ENCODE results near the gene SPACA6.
"Not testable (repeated sequence)": the region's sequence is repeated elsewhere in the genome, so short reads cannot be mapped to it uniquely, and the experiment has no call there.

The SPACA6 gene, protein sequence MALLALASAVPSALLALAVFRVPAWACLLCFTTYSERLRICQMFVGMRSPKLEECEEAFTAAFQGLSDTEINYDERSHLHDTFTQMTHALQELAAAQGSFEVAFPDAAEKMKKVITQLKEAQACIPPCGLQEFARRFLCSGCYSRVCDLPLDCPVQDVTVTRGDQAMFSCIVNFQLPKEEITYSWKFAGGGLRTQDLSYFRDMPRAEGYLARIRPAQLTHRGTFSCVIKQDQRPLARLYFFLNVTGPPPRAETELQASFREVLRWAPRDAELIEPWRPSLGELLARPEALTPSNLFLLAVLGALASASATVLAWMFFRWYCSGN

GRCh38 chr19:51693260-51693659 is at the start of gene SPACA6:
Gene SPACA6 (plus strand): TSS chr19:51693330. CDS start chr19:51693527, 197 bp downstream.
- no peak for DNase-seq

DNA sequence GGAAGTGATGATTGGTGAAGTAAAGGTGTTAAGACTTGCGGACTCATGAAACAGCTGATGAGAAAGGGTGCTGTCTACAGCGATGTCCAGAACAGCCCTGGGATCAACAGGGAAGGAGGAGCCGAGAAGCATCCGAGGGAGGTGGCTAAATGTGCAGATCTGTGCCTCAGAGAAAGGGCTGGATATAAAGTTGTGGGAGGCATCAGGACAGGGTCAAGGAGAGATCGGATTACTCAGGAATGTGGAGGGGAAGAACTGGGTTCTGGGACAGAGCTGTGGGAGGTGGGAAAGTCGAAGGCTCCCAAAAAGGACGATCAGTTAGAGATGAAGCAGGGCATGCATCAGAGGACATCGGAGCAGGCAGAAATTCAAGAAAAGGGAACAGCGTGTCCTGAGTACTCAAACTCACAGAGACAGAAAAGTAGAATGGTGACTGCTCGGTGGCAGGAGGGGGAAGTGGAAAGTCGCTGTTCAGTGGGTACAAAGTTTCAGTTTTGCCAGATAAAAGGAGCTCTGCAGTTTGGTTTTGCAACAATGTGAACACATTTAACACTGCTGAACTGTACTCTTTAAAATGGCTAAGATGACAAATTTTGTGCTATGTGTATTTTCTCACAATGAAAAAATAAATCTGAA is 48.4 kb upstream of the SPACA6 start:
- DNase-seq, result no peak

GRCh38 chr19:51646730-51647129 is 46.4 kb upstream of the SPACA6 start, which contains the start of gene SIGLEC14:
Gene SIGLEC14 (minus strand): TSS chr19:51646825. CDS start chr19:51646759, 66 bp downstream.
- peak; percentile 39 for DNase-seq

DNA sequence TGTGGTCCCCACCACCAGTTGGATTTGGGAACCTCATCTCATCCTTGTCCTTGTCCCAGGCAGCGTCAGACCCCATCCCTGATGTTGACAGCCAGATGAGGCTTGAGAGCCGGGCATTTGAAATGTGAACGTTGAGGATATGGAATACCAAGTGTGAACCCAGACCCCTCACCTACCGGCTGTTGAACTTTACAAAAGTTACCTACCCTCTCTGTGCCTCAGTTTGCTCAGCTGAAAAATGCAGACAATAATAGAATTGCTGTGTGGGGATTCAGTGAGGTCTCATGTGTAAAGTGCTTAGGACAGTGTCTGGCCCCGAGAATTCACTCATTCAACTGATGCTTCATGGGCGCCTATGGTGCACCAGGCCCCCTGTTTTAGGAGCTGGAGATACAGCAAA is 45.8 kb upstream of the SPACA6 start:
- DNase-seq, result no peak

- no peak for DNase-seq
Observed at GRCh38 chr19:51651216-51651846, 41.8 kb upstream of the SPACA6 start.

GRCh38 chr19:51652266-51652665 is 40.9 kb upstream of the SPACA6 start:
- DNase-seq, result no peak

GRCh38 chr19:51653162-51653561 is 40.0 kb upstream of the SPACA6 start:
- no peak for DNase-seq

- DNase-seq, result no peak
Observed at GRCh38 chr19:51654783-51655182, 38.3 kb upstream of the SPACA6 start.

DNA sequence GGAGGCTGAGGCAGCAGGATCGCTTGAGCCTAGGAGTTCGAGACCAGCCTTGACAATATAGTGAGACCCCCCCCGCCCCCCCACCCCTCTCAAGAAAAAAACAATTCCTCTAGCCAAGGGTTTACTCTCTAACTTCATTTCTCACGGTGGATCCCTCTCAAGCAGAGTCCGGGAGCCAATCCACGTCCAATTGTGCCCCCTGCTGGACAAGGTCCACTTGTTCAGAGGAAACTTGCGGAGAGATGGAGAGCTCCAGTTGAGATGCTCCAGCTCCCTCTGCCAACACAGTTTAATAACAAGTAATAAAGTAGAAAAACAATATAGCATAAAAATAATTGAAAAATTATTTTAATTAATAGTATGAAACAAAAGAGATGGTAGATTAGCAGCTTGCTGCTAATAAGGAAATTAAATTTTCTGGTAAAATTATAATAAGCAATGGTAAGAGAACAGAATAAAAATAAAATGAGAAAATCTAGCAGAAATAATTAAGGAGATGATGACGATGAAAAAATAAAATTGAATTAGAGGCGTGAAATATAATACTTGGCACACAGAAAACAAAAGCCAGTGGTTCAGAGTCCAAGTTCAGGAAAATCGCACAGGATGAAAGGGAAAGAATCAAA is 32.0 kb upstream of the SPACA6 start:
- DNase-seq, result peak; percentile 57

- DNase-seq, result no peak
Observed at GRCh38 chr19:51663650-51664049, 29.5 kb upstream of the SPACA6 start.

- DNase-seq, result no peak
Observed at GRCh38 chr19:51664131-51664530, 29.0 kb upstream of the SPACA6 start.

- DNase-seq, result no peak
Observed at GRCh38 chr19:51664997-51665396, 28.1 kb upstream of the SPACA6 start.

DNA sequence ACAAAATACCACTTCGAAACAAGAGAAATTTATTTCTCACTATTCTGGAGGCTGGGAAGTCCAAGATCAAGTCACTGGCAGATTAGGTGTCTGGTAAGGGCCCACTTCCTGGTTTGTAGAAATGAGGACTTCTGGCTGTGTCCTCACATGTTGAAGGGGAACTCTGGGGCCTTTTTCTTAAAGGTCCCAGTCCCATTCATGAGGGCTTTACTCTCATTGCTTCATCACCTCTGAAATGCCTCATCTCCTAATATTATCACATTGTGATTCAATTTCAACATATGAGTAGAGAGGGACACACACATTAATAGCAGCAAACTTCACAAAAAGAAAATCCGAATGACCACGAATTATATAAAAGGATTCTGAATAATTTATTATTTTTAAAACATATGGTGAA is 24.9 kb upstream of the SPACA6 start:
- DNase-seq, result no peak

DNA sequence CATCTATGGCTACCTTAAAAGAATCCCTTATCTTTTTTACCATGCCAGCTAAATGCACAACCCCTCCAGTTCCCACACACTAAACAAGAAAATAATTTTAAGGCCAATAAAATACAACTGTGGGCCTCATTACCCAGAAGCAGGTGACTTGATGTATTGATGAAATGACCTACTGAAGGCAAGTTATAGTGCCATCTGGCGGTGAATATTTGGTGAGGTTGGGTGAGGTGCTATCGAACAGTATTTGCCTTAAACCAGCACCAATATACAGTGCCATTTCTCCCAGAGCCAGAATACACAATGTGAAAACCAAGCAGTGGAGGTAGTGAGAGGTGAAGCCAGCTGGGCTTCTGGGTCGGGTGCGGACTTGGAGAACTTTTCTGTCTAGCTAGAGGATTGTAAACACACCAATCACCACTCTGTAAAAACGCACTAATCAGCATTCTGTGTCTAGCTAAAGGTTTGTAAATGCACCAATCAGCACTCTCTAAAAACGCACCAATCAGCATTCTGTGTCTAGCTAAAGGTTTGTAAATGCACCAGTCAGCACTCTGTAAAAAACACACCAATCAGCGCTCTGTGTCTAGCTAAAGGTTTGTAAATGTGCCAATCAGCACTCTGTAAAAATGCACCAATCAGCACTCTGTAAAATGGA is 17.1 kb upstream of the SPACA6 start:
- not testable (repeated sequence) for DNase-seq

DNA sequence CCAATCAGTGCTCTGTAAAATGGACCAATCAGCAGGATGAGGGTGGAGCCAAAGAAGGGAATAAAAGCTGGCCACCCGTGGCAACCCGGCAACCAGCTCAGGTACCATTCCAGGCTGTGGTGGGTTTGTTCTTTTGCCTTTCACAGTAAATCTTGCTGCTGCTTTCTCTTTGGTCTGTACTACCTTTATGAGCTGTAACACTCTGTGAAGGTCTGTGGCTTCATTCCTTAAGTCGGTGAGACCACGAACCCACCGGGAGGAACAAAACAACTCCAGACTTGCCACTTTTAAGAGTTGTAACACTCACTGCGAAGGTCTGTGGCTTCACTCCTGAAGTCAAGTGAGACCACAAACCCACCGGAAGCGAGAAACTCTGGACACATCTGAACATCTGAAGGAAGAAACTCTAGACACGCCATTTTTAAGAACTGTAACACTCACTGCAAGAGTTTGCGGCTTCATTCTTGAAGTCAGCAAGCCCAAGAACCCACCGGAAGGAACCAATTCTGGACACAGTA is 16.5 kb upstream of the SPACA6 start:
- no peak for DNase-seq

DNA sequence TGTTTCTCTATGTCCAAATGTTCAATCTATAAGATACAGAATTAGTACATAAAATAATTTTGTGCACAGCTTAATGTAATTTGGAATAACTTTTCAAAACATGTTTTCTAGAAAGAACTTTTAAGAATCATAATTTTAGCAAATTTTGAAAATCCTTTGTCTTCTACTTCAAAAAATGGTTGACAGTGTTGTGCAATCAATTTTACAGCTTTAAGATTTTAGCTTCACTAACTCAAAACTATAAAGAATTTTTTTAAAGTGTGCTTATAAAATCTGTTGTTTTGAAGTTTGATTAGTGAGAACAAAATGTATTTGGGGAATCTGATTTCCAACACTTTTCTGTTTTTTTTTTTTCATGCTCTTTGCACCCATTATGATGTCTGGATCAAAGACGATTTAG is 12.7 kb upstream of the SPACA6 start:
- no peak for DNase-seq

DNA sequence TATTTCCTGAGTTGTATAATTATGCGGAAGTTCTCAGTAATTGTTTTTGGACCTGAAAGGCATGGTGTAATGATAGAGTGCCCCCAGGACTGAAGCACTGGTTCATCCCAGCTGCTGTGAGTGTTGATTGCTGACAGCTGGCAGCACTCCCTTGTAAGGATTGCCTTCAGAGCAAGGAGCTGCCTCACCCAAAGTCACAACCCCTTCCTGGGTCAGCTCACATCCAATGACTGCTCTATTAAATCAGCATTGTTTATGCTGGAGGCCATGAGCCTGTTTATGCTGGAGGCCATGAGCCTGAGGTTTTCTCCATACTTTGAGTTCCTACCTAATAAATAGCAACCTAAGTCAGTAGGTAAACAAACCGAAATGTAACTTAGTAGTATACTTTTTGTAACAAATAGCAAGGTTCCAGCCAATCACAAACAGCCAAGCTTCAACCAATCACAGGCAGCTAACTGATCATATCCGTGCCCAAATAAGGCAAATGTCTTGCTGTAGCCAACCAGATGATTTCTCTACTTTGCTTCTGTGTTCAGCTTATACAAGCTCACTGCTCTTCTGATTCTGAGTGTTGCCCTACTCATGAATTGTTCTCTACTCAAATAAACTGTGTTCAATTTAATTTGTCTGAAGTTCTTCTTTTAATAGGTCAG is 11.7 kb upstream of the SPACA6 start:
- no peak for DNase-seq

- DNase-seq, result no peak
Observed at GRCh38 chr19:51686171-51686570, 7.0 kb upstream of the SPACA6 start.

- no peak for DNase-seq
Observed at GRCh38 chr19:51687791-51688670, 5.1 kb upstream of the SPACA6 start.

- peak; percentile 57 for DNase-seq
Observed at GRCh38 chr19:51688671-51689571, 4.2 kb upstream of the SPACA6 start.
